Breast epithelium (tissue), 3 donors: ENCODE results near the gene REST.

ENCODE experiments used
- POLR2A ChIP-seq: fragments of 450-650 bp; IDR thresholded peaks from one replicate; pipeline ENCODE4 v1.6.1; 2016; ENCODE audit warnings: antibody characterized with exemption, mild to moderate bottlenecking, moderate library complexity
- POLR2AphosphoS5 ChIP-seq, 3 donors: sonication (generic); formaldehyde crosslinking; IDR thresholded peaks; one replicate each; pipeline ENCODE4 v1.6.1; 2017; ENCODE audit warnings: antibody characterized with exemption in 3 of 3
- TF ChIP-seq, protein P1 (sequence below), 3 donors: fragments of 450-650 bp; IDR thresholded peaks; one replicate each; pipeline ENCODE4 v1.5.1; 2016 to 2017; ENCODE audit warnings: antibody characterized with exemption in 3 of 3, mild to moderate bottlenecking in 3 of 3, moderate library complexity in 3 of 3

DNA sequence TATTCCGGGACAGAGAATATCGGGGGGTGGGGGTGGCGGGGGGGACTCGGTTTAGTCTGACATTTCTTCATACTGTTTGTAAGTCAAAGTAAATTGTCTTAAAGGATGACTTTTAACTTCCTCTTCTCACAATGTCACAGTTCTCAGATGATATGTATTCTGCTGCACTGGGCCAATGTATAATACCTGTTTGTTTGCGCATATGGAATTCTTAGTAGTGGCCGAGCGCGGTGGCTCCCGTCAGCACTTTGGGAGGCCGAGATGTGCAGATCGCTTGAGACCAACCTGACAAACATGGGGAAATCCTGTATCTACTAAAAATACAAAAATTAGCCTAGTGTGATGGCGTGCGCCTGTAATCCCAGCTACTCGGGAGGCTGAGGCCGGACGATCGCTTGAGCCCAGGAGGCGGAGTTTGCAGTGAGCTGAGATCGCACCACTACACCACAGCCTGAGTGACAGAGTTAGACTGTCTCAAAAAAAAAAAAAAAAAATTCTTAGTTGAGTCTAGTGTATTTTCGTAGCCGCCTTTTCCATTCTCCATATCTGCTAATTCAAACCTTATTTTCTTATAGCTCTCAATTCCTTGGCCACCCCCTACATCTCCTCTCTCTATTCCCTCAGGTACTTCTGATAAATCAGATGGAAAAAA lies 71.8 kb downstream of the REST start:
- TF ChIP-seq, protein P1, sequence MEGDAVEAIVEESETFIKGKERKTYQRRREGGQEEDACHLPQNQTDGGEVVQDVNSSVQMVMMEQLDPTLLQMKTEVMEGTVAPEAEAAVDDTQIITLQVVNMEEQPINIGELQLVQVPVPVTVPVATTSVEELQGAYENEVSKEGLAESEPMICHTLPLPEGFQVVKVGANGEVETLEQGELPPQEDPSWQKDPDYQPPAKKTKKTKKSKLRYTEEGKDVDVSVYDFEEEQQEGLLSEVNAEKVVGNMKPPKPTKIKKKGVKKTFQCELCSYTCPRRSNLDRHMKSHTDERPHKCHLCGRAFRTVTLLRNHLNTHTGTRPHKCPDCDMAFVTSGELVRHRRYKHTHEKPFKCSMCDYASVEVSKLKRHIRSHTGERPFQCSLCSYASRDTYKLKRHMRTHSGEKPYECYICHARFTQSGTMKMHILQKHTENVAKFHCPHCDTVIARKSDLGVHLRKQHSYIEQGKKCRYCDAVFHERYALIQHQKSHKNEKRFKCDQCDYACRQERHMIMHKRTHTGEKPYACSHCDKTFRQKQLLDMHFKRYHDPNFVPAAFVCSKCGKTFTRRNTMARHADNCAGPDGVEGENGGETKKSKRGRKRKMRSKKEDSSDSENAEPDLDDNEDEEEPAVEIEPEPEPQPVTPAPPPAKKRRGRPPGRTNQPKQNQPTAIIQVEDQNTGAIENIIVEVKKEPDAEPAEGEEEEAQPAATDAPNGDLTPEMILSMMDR (IDR thresholded peaks at IDR 0.05), result no peak
- no peak for TF ChIP-seq POLR2A
- no peak for TF ChIP-seq POLR2AphosphoS5 (IDR thresholded peaks at IDR 0.05)
